IPS-18c (cell line): Measurements from ENCODE around the gene EXOC2.

ENCODE experiments used
- H3K4me3 ChIP-seq: 2 replicates; pipeline ENCODE4 v1.7.0; 2013; ENCODE audit warnings: low read depth, mild to moderate bottlenecking, low read length, moderate library complexity; ENCODE audit not compliant: insufficient read depth
- H3K9me3 ChIP-seq: one replicate; pipeline ENCODE4 v1.6.1; 2013; ENCODE audit warnings: mild to moderate bottlenecking, low read length, moderate library complexity; ENCODE audit not compliant: control insufficient read depth, insufficient read depth

Gene EXOC2

GRCh38 chr6:443621-444159 is 249.2 kb downstream of the EXOC2 start:
- H3K9me3 ChIP-seq: no peaks in the 10 kb centered on the region
- H3K4me3 ChIP-seq: no peak overlapping the region

- Histone ChIP-seq H3K9me3 (no peaks in the 10 kb centered on the region), H3K4me3 (no peak overlapping the region)
These were observed 251.6 kb downstream of the EXOC2 start for GRCh38 chr6:441126-441920.

GRCh38 chr6:439641-440167 is 253.2 kb downstream of the EXOC2 start:
- Histone ChIP-seq H3K9me3 (peaks cover 2% of the 10 kb centered on the region), H3K4me3 (no peak overlapping the region)

GRCh38 chr6:438634-439170 is 254.2 kb downstream of the EXOC2 start:
- Histone ChIP-seq H3K9me3 (peaks cover 2% of the 10 kb centered on the region), H3K4me3 (no peak overlapping the region)

GRCh38 chr6:437037-437392 is 255.9 kb downstream of the EXOC2 start:
- H3K9me3 ChIP-seq: peaks cover 2% of the 10 kb centered on the region
- H3K4me3 ChIP-seq: no peak overlapping the region

GRCh38 chr6:436308-437036 is 256.5 kb downstream of the EXOC2 start:
- Histone ChIP-seq H3K4me3 (no peak overlapping the region), H3K9me3 (peaks cover 2% of the 10 kb centered on the region)

- Histone ChIP-seq H3K4me3 (no peak overlapping the region), H3K9me3 (peaks cover 2% of the 10 kb centered on the region)
These were observed 257.3 kb downstream of the EXOC2 start for GRCh38 chr6:435441-436307.
